Gastroesophageal sphincter (tissue), 4 donors: Measurements from ENCODE around the gene WNT1. TPM values are rescaled to one million over a fixed set of nuclear protein-coding genes. Genes with fewer than 3 reads are reported as not detected.
A peak's percentile ranks its signal among the peaks of the same experiment; 100 is the strongest.

Experiments
- ATAC-seq: fragments of 150-250 bp; one replicate; pipeline ENCODE4 v1.9.1; 2016; ENCODE audit warnings: mild to moderate bottlenecking, moderate library complexity
- H3K27ac ChIP-seq, 4 donors: fragments of 200-600 bp; sonication (generic) in 3 of 4; 1 replicate in 3 of 4; 2 replicates in 1 of 4; pipeline ENCODE4 v1.5.1; 2016 to 2019
- H3K27me3 ChIP-seq: fragments of 200-600 bp; sonication (generic); one replicate; pipeline ENCODE4 v1.5.1; 2019
- H3K36me3 ChIP-seq, 2 donors: fragments of 200-600 bp; sonication (generic); one replicate each; pipeline ENCODE4 v1.5.1; 2019; ENCODE audit warnings: control low read depth in 1 of 2
- H3K4me1 ChIP-seq, 3 donors: fragments of 200-600 bp; sonication (generic); 1 replicate in 2 of 3; 2 replicates in 1 of 3; pipeline ENCODE4 v1.5.1; 2016 to 2019; ENCODE audit warnings: control low read depth in 2 of 3
- H3K4me3 ChIP-seq, 2 donors: fragments of 200-600 bp; sonication (generic); one replicate each; pipeline ENCODE4 v1.5.1; 2019; ENCODE audit warnings: mild to moderate bottlenecking in 1 of 2, moderate library complexity in 1 of 2
- H3K9me3 ChIP-seq, 3 donors: fragments of 200-600 bp; sonication (generic); one replicate each; pipeline ENCODE4 v1.5.1; 2017 to 2019; ENCODE audit warnings: control low read depth in 2 of 3
- EP300 ChIP-seq: sonication (generic); formaldehyde crosslinking; IDR thresholded peaks from one replicate; pipeline ENCODE4 v1.6.1; 2017; ENCODE audit warnings: antibody characterized with exemption, mild to moderate bottlenecking
- POLR2A ChIP-seq, 2 donors: fragments of 450-650 bp; IDR thresholded peaks; one replicate each; pipeline ENCODE4 v1.6.1; 2017; ENCODE audit warnings: antibody characterized with exemption in 2 of 2, mild to moderate bottlenecking in 2 of 2, moderate library complexity in 1 of 2
- POLR2AphosphoS5 ChIP-seq: sonication (generic); formaldehyde crosslinking; IDR thresholded peaks from one replicate; pipeline ENCODE4 v1.6.1; 2017; ENCODE audit warnings: antibody characterized with exemption
- WGBS, 2 donors: methylation state at CpG; one replicate each; pipeline ENCODE4 v1.1.5; 2018; ENCODE audit warnings: low coverage in 1 of 2; 5-methylcytosine and 5-hydroxymethylcytosine counted together
- total RNA-seq, 4 donors: library from RNA; depleted of rRNA; stranded (reverse); fragments of >200 nt; gene quantifications; one replicate each; pipeline ENCODE4 v1.1.0, GENCODE V29; 2016
- TF ChIP-seq, protein P1 (sequence below), 4 experiments: fragments of 200-600 bp in 2 of 4; fragments of 450-650 bp in 2 of 4; sonication (generic) in 1 of 4; IDR thresholded peaks; one replicate each; pipeline ENCODE4 v1.5.1; 2017 to 2019; ENCODE audit warnings: antibody characterized with exemption in 4 of 4, mild to moderate bottlenecking in 2 of 4, moderate library complexity in 2 of 4

WNT1 gene
- total RNA-seq, 4 donors from 2014 or later, result not detected

DNA sequence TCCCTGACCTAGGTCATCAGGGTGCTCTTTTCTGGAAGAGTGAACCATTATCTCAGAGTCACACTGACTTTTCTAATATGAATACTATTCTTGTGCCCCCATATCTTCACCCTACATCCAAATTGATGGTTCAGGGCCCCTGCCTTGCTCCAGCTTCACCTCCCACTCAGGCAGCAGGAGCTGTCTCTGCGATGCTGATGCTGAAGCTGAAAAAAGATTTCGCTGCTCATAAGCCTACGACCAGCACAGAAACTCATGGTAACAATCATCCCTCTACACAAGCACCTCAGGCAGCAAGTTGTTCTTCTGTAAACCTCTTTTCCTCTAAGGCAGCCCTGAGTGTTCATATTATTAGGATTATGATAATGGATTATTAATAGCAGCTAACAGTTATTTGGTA is 24.1 kb upstream of the WNT1 start:
- Histone ChIP-seq H3K9me3 (no peaks in the 10 kb centered on the region), H3K27ac (no peak overlapping the region), H3K36me3 (peaks cover 0 to 24% of the 10 kb centered on the region in 2 donors), H3K4me3 (no peak overlapping the region), H3K27me3 (no peaks in the 10 kb centered on the region), H3K4me1 (peaks cover 3 to 32% (median 18%) of the 10 kb centered on the region in 3 donors)
- no peak for ATAC-seq
- 82 to 92% methylated on average over 2 to 3 of the region's 3 CpGs for WGBS, 2 donors
- no peak for TF ChIP-seq POLR2A (IDR thresholded peaks at IDR 0.05)
- no peak for TF ChIP-seq EP300
- TF ChIP-seq, protein P1, sequence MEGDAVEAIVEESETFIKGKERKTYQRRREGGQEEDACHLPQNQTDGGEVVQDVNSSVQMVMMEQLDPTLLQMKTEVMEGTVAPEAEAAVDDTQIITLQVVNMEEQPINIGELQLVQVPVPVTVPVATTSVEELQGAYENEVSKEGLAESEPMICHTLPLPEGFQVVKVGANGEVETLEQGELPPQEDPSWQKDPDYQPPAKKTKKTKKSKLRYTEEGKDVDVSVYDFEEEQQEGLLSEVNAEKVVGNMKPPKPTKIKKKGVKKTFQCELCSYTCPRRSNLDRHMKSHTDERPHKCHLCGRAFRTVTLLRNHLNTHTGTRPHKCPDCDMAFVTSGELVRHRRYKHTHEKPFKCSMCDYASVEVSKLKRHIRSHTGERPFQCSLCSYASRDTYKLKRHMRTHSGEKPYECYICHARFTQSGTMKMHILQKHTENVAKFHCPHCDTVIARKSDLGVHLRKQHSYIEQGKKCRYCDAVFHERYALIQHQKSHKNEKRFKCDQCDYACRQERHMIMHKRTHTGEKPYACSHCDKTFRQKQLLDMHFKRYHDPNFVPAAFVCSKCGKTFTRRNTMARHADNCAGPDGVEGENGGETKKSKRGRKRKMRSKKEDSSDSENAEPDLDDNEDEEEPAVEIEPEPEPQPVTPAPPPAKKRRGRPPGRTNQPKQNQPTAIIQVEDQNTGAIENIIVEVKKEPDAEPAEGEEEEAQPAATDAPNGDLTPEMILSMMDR (IDR thresholded peaks at IDR 0.05), result no peak
- TF ChIP-seq POLR2AphosphoS5, result no peak

DNA sequence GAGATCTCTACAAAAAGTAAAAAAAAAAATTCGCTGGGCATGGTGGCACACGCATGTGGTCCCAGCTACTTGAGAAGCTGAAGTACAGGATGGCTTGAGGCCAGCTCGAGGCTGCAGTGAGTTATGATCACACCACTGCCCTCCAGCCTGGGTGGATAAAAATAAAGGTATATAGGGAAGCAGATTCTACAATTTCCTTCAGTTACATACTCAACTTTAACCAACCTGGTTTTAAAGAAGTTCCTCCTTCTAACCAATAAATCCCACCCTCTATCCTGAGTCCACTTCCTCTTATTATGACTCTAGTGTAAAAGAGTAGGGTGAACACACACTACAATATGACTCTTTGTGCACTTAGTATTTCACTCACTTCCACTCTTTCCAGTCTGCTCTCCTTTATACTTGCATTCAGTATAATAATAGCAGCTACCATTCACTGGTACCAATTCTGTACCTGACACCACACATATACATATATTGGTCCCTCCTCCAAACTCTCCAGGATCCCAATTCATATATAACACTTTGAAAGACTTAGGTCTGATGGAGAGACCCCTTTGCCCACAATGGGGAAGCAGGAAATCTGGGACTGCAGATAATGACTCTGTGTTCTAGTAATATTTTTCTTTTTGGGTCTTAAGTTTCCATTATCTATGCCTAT is 23.2 kb upstream of the WNT1 start:
- no peaks in the 10 kb centered on the region for H3K9me3 ChIP-seq
- H3K36me3 ChIP-seq, result peaks cover 0 to 15% of the 10 kb centered on the region in 2 donors
- TF ChIP-seq POLR2AphosphoS5, result no peak
- no peak for TF ChIP-seq EP300
- no peak for TF ChIP-seq POLR2A (IDR thresholded peaks at IDR 0.05)
- TF ChIP-seq, protein P1 (IDR thresholded peaks at IDR 0.05), result no peak
- H3K4me3 ChIP-seq, result no peak overlapping the region
- H3K4me1 ChIP-seq, result peaks cover 3 to 32% (median 18%) of the 10 kb centered on the region in 3 donors
- no peak overlapping the region for H3K27ac ChIP-seq
- WGBS, 2 donors, result 58 to 81% methylated on average over 3 of the region's 3 CpGs
- ATAC-seq, result no peak
- no peaks in the 10 kb centered on the region for H3K27me3 ChIP-seq

DNA sequence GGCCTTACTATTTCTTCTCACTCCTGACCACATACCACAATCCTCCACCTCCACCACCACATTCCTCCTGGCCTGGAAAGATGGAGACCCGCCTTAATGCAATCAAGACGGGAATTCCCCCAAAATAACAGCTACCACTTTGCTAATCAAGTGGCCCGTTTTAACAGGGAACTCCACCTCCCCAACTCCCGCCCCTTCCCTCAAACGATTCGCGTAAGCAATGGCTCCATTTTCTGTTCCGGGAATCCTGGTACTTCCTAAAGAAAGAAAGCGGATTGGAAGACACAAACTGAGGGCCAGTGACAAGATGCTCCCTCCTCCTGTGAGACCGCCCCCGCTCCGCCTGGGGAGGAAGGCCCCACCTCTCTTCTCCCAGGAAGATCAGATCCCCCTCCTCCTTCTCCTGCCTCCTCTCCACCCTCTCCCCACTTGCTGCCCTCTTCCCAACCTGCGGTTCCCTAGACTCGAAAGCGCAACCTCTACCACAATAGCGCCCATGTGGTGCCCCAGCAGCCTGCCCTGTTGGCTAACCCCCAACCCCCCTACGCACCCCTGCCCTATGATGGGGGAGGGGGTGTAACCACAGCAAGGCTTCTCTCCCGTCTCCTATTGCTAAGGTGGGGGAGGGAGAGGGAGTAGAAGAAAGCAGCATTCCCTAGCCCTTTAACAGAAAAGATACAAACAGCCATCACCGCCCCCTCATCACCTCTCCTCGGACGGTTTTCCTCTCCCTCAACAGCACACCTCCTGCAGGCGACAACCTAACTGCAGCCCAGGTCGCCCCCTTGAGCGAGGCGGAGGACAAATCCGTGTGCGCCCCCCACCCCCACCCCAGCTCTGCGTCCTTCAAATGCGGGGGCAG is 21.6 kb upstream of the WNT1 start:
- WGBS, 2 donors, result 0% methylated on average over 1 to 13 of the region's 29 CpGs
- no peaks in the 10 kb centered on the region for H3K9me3 ChIP-seq
- peaks cover 7% of the 10 kb centered on the region for H3K27me3 ChIP-seq
- peak; percentile 92 for ATAC-seq
- H3K4me3 ChIP-seq, result peak overlapping the region; percentile 65 to 99
- TF ChIP-seq, protein P1 (IDR thresholded peaks at IDR 0.05), result no peak
- TF ChIP-seq POLR2A (IDR thresholded peaks at IDR 0.05) (no peak), EP300 (no peak), POLR2AphosphoS5 (peak; percentile 61)
- peaks cover 0 to 14% of the 10 kb centered on the region in 2 donors for H3K36me3 ChIP-seq
- H3K4me1 ChIP-seq, result peaks cover 3 to 32% (median 18%) of the 10 kb centered on the region in 3 donors
- peak overlapping the region; percentile 39 to 91 (median 87) for H3K27ac ChIP-seq

DNA sequence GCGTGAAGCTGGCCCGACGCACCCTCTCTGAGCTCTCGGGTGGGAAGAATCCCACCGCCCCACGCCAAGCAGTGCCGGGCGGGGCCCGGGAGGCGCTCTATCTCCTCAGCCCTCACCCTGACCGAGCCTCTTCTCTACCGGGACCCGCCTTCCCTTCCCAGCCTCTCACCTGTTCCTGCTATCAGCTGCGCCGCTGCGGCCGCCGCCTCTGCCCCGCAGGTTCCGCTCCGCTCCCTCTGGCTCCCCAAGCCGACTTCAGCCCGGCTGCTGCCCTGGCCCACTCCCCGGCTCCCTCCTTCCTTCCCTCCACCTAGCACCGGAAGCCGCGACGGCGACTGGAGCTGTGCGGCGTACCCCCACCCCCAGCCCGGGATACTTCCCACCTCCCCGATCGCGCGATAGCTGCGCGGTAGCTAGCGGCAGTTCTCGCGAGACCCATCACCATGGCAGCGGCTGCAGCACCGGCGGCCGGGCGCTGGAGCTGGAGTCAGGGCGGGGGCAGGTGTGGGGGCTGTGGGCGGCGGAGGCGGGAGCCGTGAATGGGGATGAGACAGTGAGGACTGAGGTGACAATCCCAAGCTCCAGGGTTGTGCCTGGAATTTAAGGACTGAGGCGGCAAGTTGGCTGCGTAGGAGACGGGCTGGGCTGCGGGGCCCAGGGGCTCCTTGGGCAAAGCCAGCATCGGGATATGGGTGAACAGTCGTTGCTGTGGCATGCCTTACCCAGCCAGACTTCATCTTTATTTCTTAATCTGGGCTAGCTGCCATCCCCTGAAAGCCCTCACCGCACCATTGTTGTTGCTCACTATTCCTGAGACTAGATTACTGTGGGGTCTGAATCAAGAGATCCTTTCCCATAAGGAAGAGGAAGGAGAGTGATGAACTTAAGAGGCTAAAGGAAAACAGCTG is 20.7 kb upstream of the WNT1 start, which contains the start of gene ARF3:
Gene ARF3, minus strand, starts transcription at position 347 of the 908 bp plus-strand sequence. CDS start 16,392 bp downstream, outside the sequence.
- Histone ChIP-seq H3K27ac (peak within 1 kb of the TSS; percentile 39 to 91 (median 87)), H3K36me3 (peaks cover 0 to 9% of the 10 kb centered on the region in 2 donors), H3K4me1 (peaks cover 3 to 32% (median 18%) of the 10 kb centered on the region in 3 donors), H3K9me3 (no peaks in the 10 kb centered on the region), H3K27me3 (peaks cover 10% of the 10 kb centered on the region), H3K4me3 (peak within 1 kb of the TSS; percentile 65 to 99)
- peak; percentile 88 for ATAC-seq
- TF ChIP-seq POLR2A (IDR thresholded peaks at IDR 0.05), result peak; percentile 61 to 66
- TF ChIP-seq EP300, result no peak
- TF ChIP-seq POLR2AphosphoS5, result peak; percentile 84
- 0% methylated on average over 5 to 16 of the region's 58 CpGs for WGBS, 2 donors

DNA sequence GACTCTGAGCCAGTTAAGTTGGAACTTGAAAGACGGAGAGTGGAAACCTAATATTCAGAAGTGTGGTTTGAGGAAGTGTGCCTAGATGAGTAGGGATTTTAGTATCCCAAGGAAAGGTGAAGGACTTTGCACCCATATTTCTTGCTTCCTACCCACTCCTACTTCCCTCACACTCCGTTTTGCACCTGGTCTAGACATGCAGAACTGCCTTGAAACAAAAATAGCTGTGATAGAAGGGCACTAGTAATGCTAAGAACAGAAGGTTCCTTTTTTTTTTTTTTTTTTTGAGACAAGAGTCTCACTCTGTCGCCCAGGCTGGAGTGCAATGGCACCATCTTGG is 20.1 kb upstream of the WNT1 start:
- TF ChIP-seq EP300 (no peak), POLR2A (IDR thresholded peaks at IDR 0.05) (no peak), POLR2AphosphoS5 (no peak)
- TF ChIP-seq, protein P1 (IDR thresholded peaks at IDR 0.05), result no peak
- WGBS, 2 donors, result 5 to 41% methylated on average over 2 to 3 of the region's 3 CpGs
- no peaks in the 10 kb centered on the region for H3K9me3 ChIP-seq
- peaks cover 3 to 32% (median 18%) of the 10 kb centered on the region in 3 donors for H3K4me1 ChIP-seq
- peaks cover 17% of the 10 kb centered on the region for H3K27me3 ChIP-seq
- H3K4me3 ChIP-seq, result peak overlapping the region in 1 of 2 donors; percentile 99
- ATAC-seq, result no peak
- H3K27ac ChIP-seq, result peak overlapping the region in 3 of 4 donors; percentile 87 to 91 (median 87)
- peaks cover 0 to 2% of the 10 kb centered on the region in 2 donors for H3K36me3 ChIP-seq
